GM19468 (cell line): ENCODE measurements around the gene TFEB.

Experiments used
- ATAC-seq: cut with Tn5 transposase; IDR thresholded peaks from one replicate; pipeline ENCODE4 v1.9.1; 2021; ENCODE audit warnings: mild to moderate bottlenecking, moderate library complexity, moderate number of reproducible peaks; ENCODE audit not compliant: unreplicated experiment; ENCODE audit errors: extremely low read depth

TFEB gene

GRCh38 chr6:41724586-41725501 is 10.6 kb downstream of the TFEB start:
- ATAC-seq = no peak

- no peak for ATAC-seq
These were observed 11.2 kb downstream of the TFEB start for GRCh38 chr6:41724228-41724580.

- ATAC-seq = peak; percentile 58
These were observed 11.7 kb downstream of the TFEB start for GRCh38 chr6:41723530-41724227.

- ATAC-seq = no peak
These were observed 12.4 kb downstream of the TFEB start for GRCh38 chr6:41722969-41723529.

- no peak for ATAC-seq
These were observed 14.0 kb downstream of the TFEB start for GRCh38 chr6:41721414-41721813.

GRCh38 chr6:41720783-41721182 is 14.6 kb downstream of the TFEB start:
- no peak for ATAC-seq

GRCh38 chr6:41720262-41720620 is 15.2 kb downstream of the TFEB start:
- no peak for ATAC-seq

- ATAC-seq = no peak
These were observed 15.8 kb downstream of the TFEB start for GRCh38 chr6:41719436-41720261.

- no peak for ATAC-seq
These were observed 16.6 kb downstream of the TFEB start for GRCh38 chr6:41718828-41719227.

- ATAC-seq = no peak
These were observed 18.0 kb downstream of the TFEB start for GRCh38 chr6:41717392-41717736.

- no peak for ATAC-seq
These were observed 18.7 kb downstream of the TFEB start for GRCh38 chr6:41716516-41717391.

GRCh38 chr6:41715795-41716515 is 19.5 kb downstream of the TFEB start:
- no peak for ATAC-seq

- ATAC-seq = no peak
These were observed 20.7 kb downstream of the TFEB start for GRCh38 chr6:41714556-41715273.

GRCh38 chr6:41713650-41714291 is 21.6 kb downstream of the TFEB start:
- peak; percentile 22 for ATAC-seq

- ATAC-seq = no peak
These were observed 22.2 kb downstream of the TFEB start for GRCh38 chr6:41713159-41713649.

GRCh38 chr6:41712651-41713103 is 22.7 kb downstream of the TFEB start:
- ATAC-seq = no peak

GRCh38 chr6:41711323-41712038 is 23.9 kb downstream of the TFEB start:
- ATAC-seq = no peak
